K562 (cell line): ENCODE data around the gene LYAR. TPM values are rescaled to one million over a fixed set of nuclear protein-coding genes. Genes with fewer than 3 reads are reported as not detected.
A peak's percentile ranks its signal among the peaks of the same experiment; 100 is the strongest.

Experiments
- ATF7 ChIP-seq: fragments of 450-650 bp; IDR thresholded peaks from 2 replicates; pipeline ENCODE4 v1.7.1; 2014; ENCODE audit warnings: mild to moderate bottlenecking, moderate library complexity
- CBFA2T3 ChIP-seq: fragments of 450-650 bp; IDR thresholded peaks from 2 replicates; pipeline ENCODE4 v1.6.1; 2017
- CEBPG ChIP-seq, 3 experiments: fragments of 200-800 bp in 1 of 3; sonication (Bioruptor generic) in 1 of 3; sonication (generic) in 1 of 3; formaldehyde crosslinking in 1 of 3; IDR thresholded peaks in 2 of 3; conservative IDR thresholded peaks in 1 of 3; 2 replicates each; pipeline versions ENCODE4 v1.6.1 to v1.8.0; 2016 to 2022; ENCODE audit warnings: missing compliant biosample characterization in 2 of 3, missing genetic modification characterization in 2 of 3, mild to moderate bottlenecking in 1 of 3, missing genetic modification reagents in 1 of 3
- CREBBP ChIP-seq: IDR thresholded peaks from one replicate; pipeline ENCODE4 v1.6.1; 2012; ENCODE audit warnings: low read depth, mild to moderate bottlenecking, control low read depth, inconsistent platforms, low read length
- CXXC5 ChIP-seq: fragments of 250-450 bp; sonication (Bioruptor Pico); IDR thresholded peaks from 2 replicates; pipeline ENCODE4 v1.8.0; 2022; ENCODE audit warnings: inconsistent platforms, mild to moderate bottlenecking, moderate library complexity
- ESRRA ChIP-seq: fragments of 450-650 bp; IDR thresholded peaks from 2 replicates; pipeline ENCODE4 v1.6.1; 2014; ENCODE audit warnings: low read depth, mild to moderate bottlenecking, moderate library complexity, borderline replicate concordance
- GABPB1 ChIP-seq: sonication (generic); formaldehyde crosslinking; IDR thresholded peaks from 2 replicates; pipeline ENCODE4 v1.8.0; 2022; ENCODE audit warnings: mild to moderate bottlenecking, missing genetic modification reagents
- GATA2 ChIP-seq: sonication (generic); formaldehyde crosslinking; IDR thresholded peaks from 2 replicates; pipeline ENCODE4 v1.4.0; 2020; ENCODE audit warnings: mild to moderate bottlenecking, missing genetic modification reagents
- HLTF ChIP-seq: fragments of 450-650 bp; IDR thresholded peaks from 2 replicates; pipeline ENCODE4 v1.6.1; 2016
- HMGN3 ChIP-seq: IDR thresholded peaks from 2 replicates; pipeline ENCODE4 v1.6.1; 2011; ENCODE audit warnings: borderline replicate concordance, low read depth, mild to moderate bottlenecking, mixed read lengths, low read length; ENCODE audit not compliant: insufficient read length; ENCODE audit errors: extremely low read depth
- KAT8 ChIP-seq: fragments of 450-650 bp; IDR thresholded peaks from 2 replicates; pipeline ENCODE4 v1.6.1; 2016; ENCODE audit warnings: low read depth, mild to moderate bottlenecking
- MIER1 ChIP-seq: fragments of 450-650 bp; IDR thresholded peaks from 2 replicates; pipeline ENCODE4 v1.6.1; 2016; ENCODE audit warnings: antibody characterized with exemption, mild to moderate bottlenecking, low read depth
- PRPF4 ChIP-seq: fragments of 200-400 bp; formaldehyde crosslinking; IDR thresholded peaks from one replicate; pipeline ENCODE4 v1.6.1; 2017; ENCODE audit warnings: low read length, low read depth, mild to moderate bottlenecking; ENCODE audit not compliant: insufficient read depth, poor library complexity, severe bottlenecking
- PTTG1 ChIP-seq: fragments of 450-650 bp; IDR thresholded peaks from 2 replicates; pipeline ENCODE4 v1.6.1; 2016; ENCODE audit warnings: low read depth, mild to moderate bottlenecking, missing genetic modification characterization, missing compliant biosample characterization
- RCOR1 ChIP-seq, 2 experiments: IDR thresholded peaks; 2 replicates each; pipeline ENCODE4 v1.6.1; 2012; ENCODE audit warnings: low read depth in 2 of 2, low read length in 2 of 2, borderline replicate concordance in 1 of 2, improper control_type of control experiment in 1 of 2
- RHOXF2B ChIP-seq: fragments of 250-450 bp; sonication (Bioruptor Pico); conservative IDR thresholded peaks from 2 replicates; pipeline ENCODE4 v1.5.1; 2021
- SMARCA4 ChIP-seq: fragments of 450-650 bp; IDR thresholded peaks from 2 replicates; pipeline ENCODE4 v1.6.1; 2016
- SMARCB1 ChIP-seq: IDR thresholded peaks from 2 replicates; pipeline ENCODE4 v1.6.1; 2011; ENCODE audit warnings: improper control_type of control experiment, low read depth; ENCODE audit not compliant: insufficient read length
- SP2 ChIP-seq: IDR thresholded peaks from 2 replicates; pipeline ENCODE4 v1.6.1; 2011; ENCODE audit warnings: mild to moderate bottlenecking, low read depth, low read length, moderate library complexity; ENCODE audit not compliant: poor library complexity, severe bottlenecking; ENCODE audit errors: extremely low read depth
- SUPT5H ChIP-seq: fragments of 450-650 bp; IDR thresholded peaks from 2 replicates; pipeline ENCODE4 v1.6.1; 2016
- TEAD1 ChIP-seq, 2 experiments: fragments of 450-650 bp in 1 of 2; sonication (generic) in 1 of 2; formaldehyde crosslinking; IDR thresholded peaks; 2 replicates each; pipeline versions ENCODE4 v1.4.0 to v1.8.0; 2020 to 2022; ENCODE audit warnings: mild to moderate bottlenecking in 2 of 2, missing genetic modification reagents in 1 of 2
- TEAD4 ChIP-seq, 2 experiments: sonication (generic) in 1 of 2; formaldehyde crosslinking in 1 of 2; IDR thresholded peaks; 2 replicates each; pipeline versions ENCODE4 v1.6.1 to v1.8.0; 2012 to 2022; ENCODE audit warnings: borderline replicate concordance in 1 of 2, inconsistent platforms in 1 of 2, low read length in 1 of 2, mild to moderate bottlenecking in 1 of 2, missing genetic modification reagents in 1 of 2
- YBX1 ChIP-seq: fragments of 450-650 bp; IDR thresholded peaks from 2 replicates; pipeline ENCODE4 v1.7.1; 2016; ENCODE audit warnings: mild to moderate bottlenecking
- ZBTB17 ChIP-seq: fragments of 450-650 bp; formaldehyde crosslinking; IDR thresholded peaks from 2 replicates; pipeline ENCODE4 v1.4.0; 2020; ENCODE audit warnings: mild to moderate bottlenecking
- ZNF445 ChIP-seq: fragments of 250-450 bp; sonication (Bioruptor Pico); IDR thresholded peaks from 2 replicates; pipeline ENCODE4 v1.4.0; 2020; ENCODE audit warnings: low read depth, mild to moderate bottlenecking, moderate library complexity
- polyA plus RNA-seq, 8 experiments: library from polyadenylated mRNA; depleted of rRNA in 4 of 8; stranded (reverse) in 5 of 8; unstranded in 3 of 8; fragments of >200 nt; fragmentation: Nextera tagmentation in 2 of 8; fragmentation: Illumina TruSeq in 1 of 8; extraction: Ambion mirVana in 2 of 8; extraction: Trizol in 1 of 8; gene quantifications; 2 replicates each; pipeline versions ENCODE4 v1.2.1 to v1.2.3, GENCODE V29; 2011 to 2014; ENCODE audit warnings: inconsistent platforms in 1 of 8, missing spikeins in 1 of 8
- total RNA-seq, 7 experiments: library from RNA; depleted of rRNA in 6 of 7; stranded (reverse); fragments of >200 nt in 6 of 7; fragmentation: Illumina TruSeq in 2 of 7; extraction: Trizol in 2 of 7; gene quantifications; 2 replicates each; pipeline versions ENCODE4 v1.2.1 to v1.2.3, GENCODE V29; 2011 to 2021; ENCODE audit warnings: low replicate concordance in 1 of 7
- TF ChIP-seq, protein P1 (sequence below): IDR thresholded peaks from 2 replicates; pipeline ENCODE4 v1.6.1; 2012; ENCODE audit warnings: low read depth, low read length, improper control_type of control experiment, borderline replicate concordance
- TF ChIP-seq, protein P2 (sequence below): fragments of 450-650 bp; IDR thresholded peaks from 2 replicates; pipeline ENCODE4 v1.6.1; 2017; ENCODE audit warnings: antibody characterized with exemption

Gene LYAR
- total and polyA plus RNA-seq, 9 of the 15 experiments (the other 6 are each of a cell fraction or from before 2014, with no cell fraction given): 28.3 to 172 (median 127) TPM

DNA sequence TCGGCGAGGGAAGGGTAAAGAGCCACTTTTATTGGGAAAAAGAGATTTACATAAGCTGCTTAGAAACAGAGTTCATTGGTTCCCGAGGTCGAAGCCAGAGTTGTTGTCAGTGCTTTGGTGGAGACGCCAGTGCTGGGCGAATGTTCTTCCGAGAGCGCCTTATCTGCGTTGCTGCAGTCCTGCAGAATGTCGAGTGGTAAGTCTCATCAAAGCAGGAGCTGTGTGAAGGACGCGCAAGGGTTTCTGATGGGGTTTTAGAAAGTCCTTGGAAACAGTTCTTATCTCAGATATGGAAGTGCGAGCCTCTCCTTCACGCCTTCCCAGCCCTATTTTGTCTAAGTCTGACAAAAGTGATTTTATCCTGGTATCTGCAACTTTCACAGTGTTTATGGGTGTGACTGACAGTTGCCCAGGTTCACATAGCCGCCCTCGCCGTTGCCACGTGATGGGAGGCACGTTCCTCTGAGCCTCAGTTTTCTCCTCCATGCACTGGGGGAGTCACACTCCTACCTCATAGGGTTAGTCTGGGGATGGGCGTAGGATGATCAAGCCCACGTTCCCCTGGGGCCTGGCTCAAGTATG is 49.6 kb upstream of the LYAR start (continued):
- peak; percentile 53 for TF ChIP-seq TEAD4 (IDR thresholded peaks at IDR 0.05; ENCODE audit: low read length)
- TF ChIP-seq TEAD4 (CRISPR knock-in tag; IDR thresholded peaks at IDR 0.05; ENCODE audit: borderline replicate concordance): no peak
- no peak for TF ChIP-seq RHOXF2B (CRISPR knock-in tag)
- no peak for TF ChIP-seq MIER1
- TF ChIP-seq ESRRA: peak; percentile 61
- TF ChIP-seq, protein P1, sequence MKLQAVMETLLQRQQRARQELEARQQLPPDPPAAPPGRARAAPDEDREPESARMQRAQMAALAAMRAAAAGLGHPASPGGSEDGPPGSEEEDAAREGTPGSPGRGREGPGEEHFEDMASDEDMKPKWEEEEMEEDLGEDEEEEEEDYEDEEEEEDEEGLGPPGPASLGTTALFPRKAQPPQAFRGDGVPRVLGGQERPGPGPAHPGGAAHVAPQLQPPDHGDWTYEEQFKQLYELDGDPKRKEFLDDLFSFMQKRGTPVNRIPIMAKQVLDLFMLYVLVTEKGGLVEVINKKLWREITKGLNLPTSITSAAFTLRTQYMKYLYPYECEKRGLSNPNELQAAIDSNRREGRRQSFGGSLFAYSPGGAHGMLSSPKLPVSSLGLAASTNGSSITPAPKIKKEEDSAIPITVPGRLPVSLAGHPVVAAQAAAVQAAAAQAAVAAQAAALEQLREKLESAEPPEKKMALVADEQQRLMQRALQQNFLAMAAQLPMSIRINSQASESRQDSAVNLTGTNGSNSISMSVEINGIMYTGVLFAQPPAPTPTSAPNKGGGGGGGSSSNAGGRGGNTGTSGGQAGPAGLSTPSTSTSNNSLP: no peak
- TF ChIP-seq SMARCA4: peak; percentile 63; the same call in 1 of the 2 replicates
- peak; percentile 88 for TF ChIP-seq CXXC5 (CRISPR knock-in tag)
- TF ChIP-seq SUPT5H: no peak
- TF ChIP-seq TEAD1 (CRISPR knock-in tag; IDR thresholded peaks at IDR 0.05): 0 out of 4 replicates have a peak, but pooled peaks of 1 of the 2 experiments have one; percentile 13
- peak; percentile 86 for TF ChIP-seq CBFA2T3
- TF ChIP-seq HMGN3: no peak
- peak; percentile 66; the same call in 1 of the 2 replicates for TF ChIP-seq ZBTB17
- TF ChIP-seq CREBBP: no peak
- no peak for TF ChIP-seq GABPB1 (CRISPR knock-in tag)
- TF ChIP-seq KAT8: no peak
- no peak for TF ChIP-seq ATF7
- TF ChIP-seq SMARCB1: no peak
- TF ChIP-seq, protein P2, sequence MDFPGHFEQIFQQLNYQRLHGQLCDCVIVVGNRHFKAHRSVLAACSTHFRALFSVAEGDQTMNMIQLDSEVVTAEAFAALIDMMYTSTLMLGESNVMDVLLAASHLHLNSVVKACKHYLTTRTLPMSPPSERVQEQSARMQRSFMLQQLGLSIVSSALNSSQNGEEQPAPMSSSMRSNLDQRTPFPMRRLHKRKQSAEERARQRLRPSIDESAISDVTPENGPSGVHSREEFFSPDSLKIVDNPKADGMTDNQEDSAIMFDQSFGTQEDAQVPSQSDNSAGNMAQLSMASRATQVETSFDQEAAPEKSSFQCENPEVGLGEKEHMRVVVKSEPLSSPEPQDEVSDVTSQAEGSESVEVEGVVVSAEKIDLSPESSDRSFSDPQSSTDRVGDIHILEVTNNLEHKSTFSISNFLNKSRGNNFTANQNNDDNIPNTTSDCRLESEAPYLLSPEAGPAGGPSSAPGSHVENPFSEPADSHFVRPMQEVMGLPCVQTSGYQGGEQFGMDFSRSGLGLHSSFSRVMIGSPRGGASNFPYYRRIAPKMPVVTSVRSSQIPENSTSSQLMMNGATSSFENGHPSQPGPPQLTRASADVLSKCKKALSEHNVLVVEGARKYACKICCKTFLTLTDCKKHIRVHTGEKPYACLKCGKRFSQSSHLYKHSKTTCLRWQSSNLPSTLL: no peak
- TF ChIP-seq ZNF445 (CRISPR knock-in tag): no peak
- peak in 1 of 2 experiments; percentile 61; a peak in 2 of 4 replicates for TF ChIP-seq RCOR1 (IDR thresholded peaks at IDR 0.05; ENCODE audit: borderline replicate concordance in 1 of 2, low read depth in 2 of 2, low read length in 2 of 2)
- peak; percentile 64 for TF ChIP-seq GATA2 (CRISPR knock-in tag)
- TF ChIP-seq PRPF4: no peak
- TF ChIP-seq SP2: no peak
- TF ChIP-seq CEBPG (CRISPR knock-in tag; IDR thresholded peaks at IDR 0.05): no peak
- TF ChIP-seq CEBPG (tag; conservative IDR thresholded peaks at IDR 0.05 in 1 of 2, IDR thresholded peaks at IDR 0.05 in 1 of 2): no peak
- no peak for TF ChIP-seq HLTF
- no peak for TF ChIP-seq YBX1
- TF ChIP-seq PTTG1 (tag): no peak
